Measurements from ENCODE around the gene IDH3G. TPM values are rescaled to one million over a fixed set of nuclear protein-coding genes. Genes with fewer than 3 reads are reported as not detected.
"Not testable (repeated sequence)": the region's sequence is repeated elsewhere in the genome, so short reads cannot be mapped to it uniquely, and the experiment has no call there.

IDH3G gene
- total and polyA plus RNA-seq, 9 donors = 41.3 to 58.5 (median 53.7) TPM

DNA sequence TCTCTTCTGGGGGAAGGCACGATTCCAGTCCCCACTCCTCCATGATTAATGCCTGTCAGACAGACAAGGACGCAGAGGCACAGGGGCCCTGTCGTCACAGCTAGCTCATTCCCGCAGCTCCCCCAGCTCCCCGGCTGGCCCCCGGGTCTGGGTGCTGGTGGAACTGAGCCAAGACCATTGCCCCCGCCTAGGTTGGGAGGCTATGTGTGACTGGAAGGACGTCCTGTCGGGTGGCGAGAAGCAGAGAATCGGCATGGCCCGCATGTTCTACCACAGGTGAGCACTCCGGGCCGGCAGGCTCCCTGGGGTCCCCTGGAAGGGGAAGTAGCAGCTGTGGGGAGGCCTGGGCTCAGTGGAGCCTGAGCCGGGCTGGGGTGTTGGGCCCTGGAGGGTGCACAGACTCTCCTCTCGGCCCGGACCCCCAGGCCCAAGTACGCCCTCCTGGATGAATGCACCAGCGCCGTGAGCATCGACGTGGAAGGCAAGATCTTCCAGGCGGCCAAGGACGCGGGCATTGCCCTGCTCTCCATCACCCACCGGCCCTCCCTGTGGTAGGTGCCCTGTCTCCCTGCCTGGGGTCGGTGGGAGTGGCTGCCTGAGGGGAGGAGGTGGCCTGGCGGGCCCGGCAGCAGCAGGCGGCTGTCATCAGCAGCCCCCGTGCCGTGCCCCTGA, 51.2 kb downstream of the IDH3G start:
- WGBS, 3 donors = 53 to 74% (median 73%) methylated on average over 28 to 32 of the region's 32 CpGs
- H3K27ac ChIP-seq; DNase-seq; H3K4me1 ChIP-seq (ENCODE audit: insufficient read depth); H3K4me3 ChIP-seq; H3K36me3 ChIP-seq; H3K9me3 ChIP-seq; H3K27me3 ChIP-seq; intact Hi-C loops (cut with DNase I): not testable (repeated sequence)

DNA sequence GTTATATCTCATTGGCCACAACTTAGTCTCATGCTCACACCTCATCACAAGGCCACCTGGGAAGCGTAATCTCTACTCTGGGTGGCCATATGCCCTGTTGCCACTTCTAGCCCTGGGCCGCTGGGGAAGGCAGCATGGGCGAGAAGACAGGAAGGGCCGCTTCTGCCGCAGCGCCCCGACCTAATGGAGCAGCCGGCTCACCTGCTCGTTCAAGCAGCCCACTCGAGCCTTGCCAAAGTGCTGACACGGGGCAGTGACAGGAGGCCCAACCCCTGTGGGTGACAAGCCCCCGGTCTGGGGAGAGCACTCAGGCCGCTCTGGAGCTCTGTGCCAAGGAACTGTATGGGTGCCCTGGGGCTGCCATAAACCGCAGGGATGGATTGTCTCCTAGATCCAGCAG, 52.1 kb downstream of the IDH3G start:
- intact Hi-C loops (cut with DNase I); DNase-seq; H3K9me3 ChIP-seq; H3K27ac ChIP-seq; H3K4me3 ChIP-seq; H3K27me3 ChIP-seq; H3K4me1 ChIP-seq (ENCODE audit: insufficient read depth); H3K36me3 ChIP-seq: not testable (repeated sequence)
- 90 to 94% (median 93%) methylated on average over 9 to 14 of the region's 14 CpGs for WGBS, 3 donors

DNA sequence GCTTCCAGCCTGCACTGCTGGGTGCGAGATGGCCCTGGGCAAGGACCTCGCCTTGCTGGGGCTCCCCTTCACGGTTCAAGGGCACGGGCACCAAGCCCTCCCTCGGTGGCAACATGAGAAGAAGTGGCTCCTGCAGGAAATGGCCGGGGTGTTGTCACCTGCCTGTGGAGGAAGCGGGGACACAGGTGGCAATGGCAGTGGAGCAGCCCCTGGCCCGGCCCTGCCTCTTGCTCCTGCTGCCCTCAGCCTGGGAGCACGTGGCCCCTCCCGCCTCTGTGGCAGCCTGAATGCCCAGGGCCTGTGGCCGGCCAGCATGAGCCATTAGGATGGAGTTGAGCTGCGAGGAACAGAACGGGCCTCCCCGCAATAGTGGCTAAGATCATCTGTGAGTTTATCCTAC, 52.7 kb downstream of the IDH3G start:
- 83 to 91% (median 88%) methylated on average over 14 of the region's 14 CpGs for WGBS, 3 donors
- intact Hi-C loops (cut with DNase I) = no loop called here
- TF ChIP-seq, protein P1, sequence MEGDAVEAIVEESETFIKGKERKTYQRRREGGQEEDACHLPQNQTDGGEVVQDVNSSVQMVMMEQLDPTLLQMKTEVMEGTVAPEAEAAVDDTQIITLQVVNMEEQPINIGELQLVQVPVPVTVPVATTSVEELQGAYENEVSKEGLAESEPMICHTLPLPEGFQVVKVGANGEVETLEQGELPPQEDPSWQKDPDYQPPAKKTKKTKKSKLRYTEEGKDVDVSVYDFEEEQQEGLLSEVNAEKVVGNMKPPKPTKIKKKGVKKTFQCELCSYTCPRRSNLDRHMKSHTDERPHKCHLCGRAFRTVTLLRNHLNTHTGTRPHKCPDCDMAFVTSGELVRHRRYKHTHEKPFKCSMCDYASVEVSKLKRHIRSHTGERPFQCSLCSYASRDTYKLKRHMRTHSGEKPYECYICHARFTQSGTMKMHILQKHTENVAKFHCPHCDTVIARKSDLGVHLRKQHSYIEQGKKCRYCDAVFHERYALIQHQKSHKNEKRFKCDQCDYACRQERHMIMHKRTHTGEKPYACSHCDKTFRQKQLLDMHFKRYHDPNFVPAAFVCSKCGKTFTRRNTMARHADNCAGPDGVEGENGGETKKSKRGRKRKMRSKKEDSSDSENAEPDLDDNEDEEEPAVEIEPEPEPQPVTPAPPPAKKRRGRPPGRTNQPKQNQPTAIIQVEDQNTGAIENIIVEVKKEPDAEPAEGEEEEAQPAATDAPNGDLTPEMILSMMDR (IDR thresholded peaks at IDR 0.05) = no peak
- TF ChIP-seq POLR2A (IDR thresholded peaks at IDR 0.05) (no peak), EP300 (IDR thresholded peaks at IDR 0.05) (no peak)
- Histone ChIP-seq H3K9me3 (no peaks in the 10 kb centered on the region), H3K27ac (no peak overlapping the region), H3K36me3 (no peaks in the 10 kb centered on the region), H3K4me1 (ENCODE audit: insufficient read depth) (peaks cover 2% of the 10 kb centered on the region), H3K4me3 (no peak overlapping the region), H3K27me3 (no peaks in the 10 kb centered on the region)
- DNase-seq = no peak

DNA sequence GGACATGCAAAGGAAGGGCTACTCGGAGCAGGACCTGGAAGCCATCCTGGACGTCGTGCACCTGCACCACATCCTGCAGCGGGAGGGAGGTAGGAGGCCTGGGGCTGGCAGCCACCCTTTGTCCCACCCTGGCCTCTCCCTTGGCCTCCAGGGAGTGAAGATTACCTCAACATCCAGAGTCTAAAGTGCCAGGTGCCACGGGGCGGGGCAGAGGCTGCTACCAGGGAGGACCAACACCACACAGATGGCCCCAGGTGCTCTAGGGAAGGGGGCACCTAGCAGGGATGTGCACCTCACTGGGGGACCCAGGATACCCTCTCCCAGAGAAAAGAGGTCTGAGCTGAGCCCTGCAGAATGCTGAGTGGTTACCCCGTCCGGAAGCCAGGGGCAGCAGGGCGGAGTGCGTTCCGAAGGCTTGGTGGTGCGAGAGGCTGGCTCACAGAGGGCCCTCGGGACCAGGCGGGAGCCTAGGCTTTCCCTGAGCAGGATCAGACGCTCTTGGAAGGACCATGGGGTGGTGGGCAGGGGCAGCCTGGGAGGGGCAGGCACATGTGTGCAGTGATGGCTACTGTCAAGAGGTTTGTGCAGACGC, 53.4 kb downstream of the IDH3G start:
- TF ChIP-seq, protein P1 (IDR thresholded peaks at IDR 0.05) = no peak
- TF ChIP-seq EP300 (IDR thresholded peaks at IDR 0.05) (no peak), POLR2A (IDR thresholded peaks at IDR 0.05) (no peak)
- peaks cover 2% of the 10 kb centered on the region for H3K4me1 ChIP-seq (ENCODE audit: insufficient read depth)
- no peaks in the 10 kb centered on the region for H3K9me3 ChIP-seq
- intact Hi-C loops (cut with DNase I) = no loop called here
- DNase-seq = no peak
- 85 to 90% (median 86%) methylated on average over 12 to 16 of the region's 16 CpGs for WGBS, 3 donors
- H3K27ac ChIP-seq = no peak overlapping the region
- H3K36me3 ChIP-seq = no peaks in the 10 kb centered on the region
- no peaks in the 10 kb centered on the region for H3K27me3 ChIP-seq
- H3K4me3 ChIP-seq = no peak overlapping the region

DNA sequence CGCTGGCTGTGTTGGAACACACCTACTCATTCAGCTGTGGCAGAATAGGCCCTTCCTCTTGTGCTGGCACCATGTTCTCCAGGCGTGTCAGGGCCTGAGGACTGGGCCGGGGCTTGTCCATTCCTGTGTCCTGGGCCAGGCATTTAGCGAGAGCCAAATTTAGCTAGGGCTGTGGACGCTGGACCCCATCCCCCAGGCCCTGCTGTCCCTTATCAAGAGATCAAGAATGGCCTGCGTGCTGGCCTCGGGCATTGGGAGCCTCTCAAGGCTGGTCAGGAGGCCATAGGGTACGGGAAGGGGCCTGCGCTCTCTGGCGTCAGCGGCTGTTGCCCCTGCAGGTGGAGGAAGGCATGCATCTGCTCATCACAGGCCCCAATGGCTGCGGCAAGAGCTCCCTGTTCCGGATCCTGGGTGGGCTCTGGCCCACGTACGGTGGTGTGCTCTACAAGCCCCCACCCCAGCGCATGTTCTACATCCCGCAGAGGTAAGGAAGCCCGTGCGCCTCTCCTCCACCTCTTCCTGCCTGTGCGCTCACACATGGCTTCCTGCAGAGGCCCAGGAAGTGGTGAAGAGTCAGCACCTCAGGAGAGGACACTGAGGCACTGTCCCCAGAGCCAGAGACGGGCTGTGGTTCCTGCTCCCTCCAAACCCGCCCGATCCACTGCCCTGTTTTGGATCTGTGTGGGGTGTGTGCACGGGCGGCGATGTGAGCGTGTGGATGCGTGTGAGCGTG, 54.3 kb downstream of the IDH3G start:
- DNase-seq = no peak
- TF ChIP-seq, protein P1 (IDR thresholded peaks at IDR 0.05) = no peak
- no peak for TF ChIP-seq EP300 (IDR thresholded peaks at IDR 0.05)
- no peak for TF ChIP-seq POLR2A (IDR thresholded peaks at IDR 0.05)
- intact Hi-C loops (cut with DNase I) = no loop called here
- H3K27ac ChIP-seq = no peak overlapping the region
- no peaks in the 10 kb centered on the region for H3K27me3 ChIP-seq
- no peaks in the 10 kb centered on the region for H3K9me3 ChIP-seq
- peaks cover 2% of the 10 kb centered on the region for H3K4me1 ChIP-seq (ENCODE audit: insufficient read depth)
- no peak overlapping the region for H3K4me3 ChIP-seq
- 87 to 90% (median 89%) methylated on average over 28 to 29 of the region's 29 CpGs for WGBS, 3 donors
- H3K36me3 ChIP-seq = no peaks in the 10 kb centered on the region
